Measurements from ENCODE around the gene GRM1.

Gene GRM1

GRCh38 chr6:146364816-146365594 lies 336.1 kb downstream of the GRM1 start:
- no peak for DNase-seq (ENCODE audit: low read depth in 2 of 2)

- DNase-seq (ENCODE audit: low read depth in 2 of 2), result no peak
Observed at GRCh38 chr6:146367061-146367460, 338.2 kb downstream of the GRM1 start.

- DNase-seq (ENCODE audit: low read depth in 2 of 2), result no peak
Observed at GRCh38 chr6:146369866-146370265, 341.0 kb downstream of the GRM1 start.

GRCh38 chr6:146381486-146381885 lies 352.6 kb downstream of the GRM1 start:
- no peak for DNase-seq (ENCODE audit: low read depth in 2 of 2)

GRCh38 chr6:146388736-146389364 lies 360.0 kb downstream of the GRM1 start:
- DNase-seq (ENCODE audit: low read depth in 2 of 2), result no peak

GRCh38 chr6:146389740-146390139 lies 360.9 kb downstream of the GRM1 start:
- DNase-seq (ENCODE audit: low read depth in 2 of 2), result no peak

GRCh38 chr6:146397638-146398037 lies 368.8 kb downstream of the GRM1 start:
- DNase-seq (ENCODE audit: low read depth in 2 of 2), result no peak

- DNase-seq (ENCODE audit: low read depth in 2 of 2), result no peak
Observed at GRCh38 chr6:146402476-146402875, 373.6 kb downstream of the GRM1 start.

- DNase-seq (ENCODE audit: low read depth in 2 of 2), result no peak
Observed at GRCh38 chr6:146408583-146408982, 379.7 kb downstream of the GRM1 start.

- no peak for DNase-seq (ENCODE audit: low read depth in 2 of 2)
Observed at GRCh38 chr6:146410851-146411595, 382.2 kb downstream of the GRM1 start.

- DNase-seq (ENCODE audit: low read depth in 2 of 2), result no peak
Observed at GRCh38 chr6:146419576-146419975, 390.7 kb downstream of the GRM1 start.

GRCh38 chr6:146420255-146420654 lies 391.4 kb downstream of the GRM1 start:
- no peak for DNase-seq (ENCODE audit: low read depth in 2 of 2)

- DNase-seq (ENCODE audit: low read depth in 2 of 2), result no peak
Observed at GRCh38 chr6:146422789-146423375, 394.0 kb downstream of the GRM1 start.

GRCh38 chr6:146423452-146423851 lies 394.6 kb downstream of the GRM1 start:
- no peak for DNase-seq (ENCODE audit: low read depth in 2 of 2)

- DNase-seq (ENCODE audit: low read depth in 2 of 2), result no peak
Observed at GRCh38 chr6:146426516-146426915, 397.7 kb downstream of the GRM1 start.

GRCh38 chr6:146429831-146430230 lies 401.0 kb downstream of the GRM1 start:
- no peak for DNase-seq (ENCODE audit: low read depth in 2 of 2)

- no peak for DNase-seq (ENCODE audit: low read depth in 2 of 2)
Observed at GRCh38 chr6:146433881-146434731, 405.2 kb downstream of the GRM1 start.

- DNase-seq (ENCODE audit: low read depth in 2 of 2), result no peak
Observed at GRCh38 chr6:146434732-146435390, 406.0 kb downstream of the GRM1 start.

- no peak for DNase-seq (ENCODE audit: low read depth in 2 of 2)
Observed at GRCh38 chr6:146441907-146442306, 413.0 kb downstream of the GRM1 start.

GRCh38 chr6:146444189-146444588 lies 415.3 kb downstream of the GRM1 start:
- no peak for DNase-seq (ENCODE audit: low read depth in 2 of 2)

- DNase-seq (ENCODE audit: low read depth in 2 of 2), result no peak
Observed at GRCh38 chr6:146445233-146445632, 416.4 kb downstream of the GRM1 start.
